Astrocyte of the cerebellum (primary cell): ENCODE results near the gene SAMD8.
"Not testable (repeated sequence)": the region's sequence is repeated elsewhere in the genome, so short reads cannot be mapped to it uniquely, and the experiment has no call there.

Experiments
- DNase-seq: peaks from one replicate; pipeline ENCODE4 v3.0.0-alpha.2; 2011; ENCODE audit warnings: low read depth
- H3K4me3 ChIP-seq: 2 replicates; pipeline ENCODE4 v1.5.1; 2011; ENCODE audit warnings: mild to moderate bottlenecking, low read depth, low read length, moderate library complexity
- in situ Hi-C: cut with HindIII; loops from 2 replicates; pipeline ENCODE4 v1.10.0; 2017; ENCODE audit warnings: low sequenced_read_pairs
- TF ChIP-seq, protein P1 (sequence below): IDR thresholded peaks from 2 replicates; pipeline ENCODE4 v1.5.1; 2012; ENCODE audit warnings: low read length, low read depth, moderate library complexity, mild to moderate bottlenecking; ENCODE audit errors: missing control alignments

The SAMD8 gene

DNA sequence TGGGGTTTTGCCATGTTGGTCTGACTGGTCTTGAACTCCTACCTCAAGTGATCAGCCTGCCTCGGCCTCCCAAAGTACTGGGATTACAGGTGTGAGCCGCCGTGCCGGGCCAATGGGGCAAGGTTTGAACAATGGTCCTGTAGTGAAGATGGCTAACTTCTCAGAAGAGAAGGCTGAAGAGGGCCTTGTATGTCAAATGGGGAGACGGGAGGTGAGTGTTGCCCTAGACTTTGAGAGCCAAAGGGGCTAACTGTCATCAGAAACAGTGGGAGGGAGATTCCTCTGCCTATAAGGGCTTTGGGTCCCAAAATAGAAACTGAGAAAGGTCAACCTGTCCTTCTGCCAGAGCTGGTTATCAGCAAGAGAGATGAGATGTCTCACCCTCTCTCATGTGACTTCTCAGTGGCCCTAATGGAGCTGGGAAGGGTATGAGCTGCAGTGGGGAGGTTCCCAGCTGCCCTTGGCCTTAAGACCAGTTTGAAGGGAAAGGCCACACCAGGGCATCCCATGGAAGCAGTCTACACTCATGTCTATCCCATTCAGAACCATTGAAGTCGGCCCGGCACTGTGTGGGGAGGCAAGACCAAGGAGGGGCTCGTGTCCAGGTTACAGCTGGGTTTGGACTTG is 1.3 kb upstream of the SAMD8 start:
- no peak for DNase-seq
- TF ChIP-seq, protein P1, sequence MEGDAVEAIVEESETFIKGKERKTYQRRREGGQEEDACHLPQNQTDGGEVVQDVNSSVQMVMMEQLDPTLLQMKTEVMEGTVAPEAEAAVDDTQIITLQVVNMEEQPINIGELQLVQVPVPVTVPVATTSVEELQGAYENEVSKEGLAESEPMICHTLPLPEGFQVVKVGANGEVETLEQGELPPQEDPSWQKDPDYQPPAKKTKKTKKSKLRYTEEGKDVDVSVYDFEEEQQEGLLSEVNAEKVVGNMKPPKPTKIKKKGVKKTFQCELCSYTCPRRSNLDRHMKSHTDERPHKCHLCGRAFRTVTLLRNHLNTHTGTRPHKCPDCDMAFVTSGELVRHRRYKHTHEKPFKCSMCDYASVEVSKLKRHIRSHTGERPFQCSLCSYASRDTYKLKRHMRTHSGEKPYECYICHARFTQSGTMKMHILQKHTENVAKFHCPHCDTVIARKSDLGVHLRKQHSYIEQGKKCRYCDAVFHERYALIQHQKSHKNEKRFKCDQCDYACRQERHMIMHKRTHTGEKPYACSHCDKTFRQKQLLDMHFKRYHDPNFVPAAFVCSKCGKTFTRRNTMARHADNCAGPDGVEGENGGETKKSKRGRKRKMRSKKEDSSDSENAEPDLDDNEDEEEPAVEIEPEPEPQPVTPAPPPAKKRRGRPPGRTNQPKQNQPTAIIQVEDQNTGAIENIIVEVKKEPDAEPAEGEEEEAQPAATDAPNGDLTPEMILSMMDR: no peak
- in situ Hi-C loops: no loop called here
- no peak overlapping the region for H3K4me3 ChIP-seq

DNA sequence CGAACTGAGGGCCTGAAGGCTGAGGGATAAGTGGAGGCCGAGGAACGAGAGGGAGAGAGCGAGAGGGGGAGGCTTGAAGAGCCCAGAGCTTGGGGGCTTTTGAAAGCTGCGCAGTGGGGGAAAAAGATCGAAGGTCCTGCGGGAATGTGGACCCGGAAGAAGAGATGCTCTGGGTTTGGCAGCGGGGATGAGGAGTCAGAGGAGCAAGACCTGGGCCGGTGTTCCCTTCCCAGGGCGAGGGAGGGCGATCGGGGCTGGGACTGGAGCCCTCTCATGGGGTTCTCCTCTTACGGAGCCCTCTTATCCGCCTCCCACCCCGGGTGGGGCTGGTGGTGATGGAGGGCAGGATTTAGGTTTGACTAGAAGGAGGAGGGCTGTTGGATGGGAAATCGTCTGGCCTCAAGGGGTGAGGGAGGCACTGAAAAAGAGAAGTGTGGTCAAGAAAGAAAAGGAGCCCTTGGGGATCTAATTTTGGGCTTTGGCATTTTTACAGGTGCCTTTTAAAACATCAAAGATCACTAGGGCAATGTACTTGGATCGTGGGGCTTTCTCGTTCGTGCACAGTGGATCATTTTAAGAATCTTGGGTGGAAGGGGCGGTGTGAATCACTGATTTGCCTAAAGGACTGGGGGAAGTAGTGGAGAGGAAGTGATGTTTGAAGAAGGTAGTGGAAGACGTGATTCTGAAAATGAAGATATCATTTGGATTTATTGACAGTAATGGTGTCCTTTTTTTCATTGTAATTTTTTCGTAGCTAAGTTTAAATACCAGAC is 637 bp downstream of the SAMD8 start:
- peak; percentile 23 for DNase-seq
- TF ChIP-seq, protein P1: no peak
- H3K4me3 ChIP-seq: peak overlapping the region; percentile 95
- in situ Hi-C loops: no loop called here

DNA sequence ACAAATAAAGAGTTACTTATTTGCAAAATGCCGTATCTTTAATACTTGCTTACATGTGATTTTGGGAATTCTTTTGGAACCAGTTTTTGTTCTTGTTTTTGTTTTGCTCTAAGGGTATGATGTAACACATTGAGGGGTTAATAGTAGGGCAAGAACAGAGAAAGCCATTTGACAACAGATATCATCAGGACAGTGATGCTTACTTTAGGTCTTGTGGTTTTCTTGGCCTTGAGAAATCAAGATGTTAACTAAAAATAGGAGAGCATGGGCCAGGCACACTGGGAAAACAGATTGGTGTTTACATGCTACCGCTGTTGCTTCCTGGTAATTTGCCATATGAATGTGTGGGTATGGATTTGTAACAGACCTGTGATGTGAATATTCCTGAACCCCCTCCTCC is 3.7 kb downstream of the SAMD8 start:
- in situ Hi-C loops: no loop called here
- TF ChIP-seq, protein P1: no peak
- no peak for DNase-seq
- no peak overlapping the region for H3K4me3 ChIP-seq

DNA sequence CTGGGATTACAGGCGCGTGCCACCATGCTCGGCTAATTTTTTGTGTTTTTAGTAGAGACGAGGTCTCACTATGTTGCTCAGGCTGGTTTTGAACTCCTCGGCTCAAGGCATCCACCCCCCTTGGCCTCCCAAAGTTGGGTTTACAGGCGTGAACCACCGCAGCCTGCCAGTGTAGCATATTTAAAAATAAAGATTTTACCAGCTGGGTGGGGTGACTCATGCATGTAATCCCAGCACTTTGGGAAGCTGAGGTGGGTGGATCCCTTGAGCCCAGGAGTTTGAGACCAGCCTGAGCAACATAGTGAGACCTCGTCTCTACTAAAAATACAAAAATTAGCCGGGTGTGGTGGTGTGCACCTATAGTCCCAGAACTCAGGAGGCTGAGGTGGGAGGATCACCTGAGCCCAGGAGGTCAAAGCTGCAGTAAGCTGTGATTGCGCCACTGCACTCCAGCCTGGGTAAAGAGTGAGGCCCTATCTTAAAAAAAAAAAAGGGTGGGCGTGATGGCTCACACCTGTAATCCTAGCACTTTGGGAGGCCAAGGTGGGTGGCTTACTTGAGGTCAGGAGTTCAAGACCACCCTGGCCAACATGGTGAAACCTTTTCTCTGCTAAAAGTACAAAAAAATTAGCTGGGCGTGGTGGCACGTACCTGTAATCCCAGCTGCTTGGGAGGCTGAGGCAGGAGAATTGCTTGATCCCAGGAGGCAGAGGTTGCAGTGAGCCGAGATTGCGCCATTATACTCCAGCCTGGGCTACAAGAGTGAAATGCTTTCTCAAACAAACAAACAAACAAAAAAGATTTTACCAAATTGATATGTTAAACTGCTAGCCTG is 5.7 kb downstream of the SAMD8 start:
- DNase-seq, H3K4me3 ChIP-seq, in situ Hi-C loops: not testable (repeated sequence)

- H3K4me3 ChIP-seq: no peak overlapping the region
- no peak for DNase-seq
- in situ Hi-C loops: no loop called here
- TF ChIP-seq, protein P1: no peak
Measured at GRCh38 chr10:75117995-75118394, 6.5 kb downstream of the SAMD8 start.

DNA sequence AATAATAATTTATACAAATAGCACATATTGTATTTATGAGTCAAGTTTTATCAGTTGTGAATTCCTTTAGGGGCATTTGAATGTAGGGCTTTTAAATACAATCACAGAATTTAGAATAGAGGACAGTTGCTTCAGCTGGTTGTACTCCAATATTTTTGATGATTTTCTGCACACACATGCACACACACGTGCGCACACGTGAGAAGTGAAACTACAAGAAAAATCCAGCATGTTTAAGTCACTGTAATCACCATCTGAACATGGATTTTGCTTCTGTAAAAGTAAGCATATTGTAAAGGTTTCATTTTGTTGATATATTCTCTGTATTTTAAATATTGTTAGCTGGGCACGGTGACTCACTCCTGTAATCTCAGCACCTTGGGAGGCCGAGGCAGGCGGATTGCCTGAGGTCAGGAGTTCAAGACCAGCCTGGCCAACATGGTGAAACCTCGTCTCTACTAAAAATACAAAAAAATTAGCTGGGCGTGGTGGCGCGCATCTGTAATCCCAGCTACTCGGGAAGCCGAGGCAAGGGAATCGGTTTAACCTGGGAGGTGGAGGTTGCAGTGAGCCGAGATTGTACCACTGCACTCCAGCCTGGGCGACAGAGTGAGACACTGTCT is 8.1 kb downstream of the SAMD8 start:
- in situ Hi-C loops, DNase-seq, H3K4me3 ChIP-seq: not testable (repeated sequence)

- in situ Hi-C loops: no loop called here
Measured at GRCh38 chr10:75121322-75121721, 9.9 kb downstream of the SAMD8 start.

More at GRCh38 chr10:75121322-75121721, 9.9 kb downstream of the SAMD8 start:
- TF ChIP-seq, protein P1: no peak
- H3K4me3 ChIP-seq: no peak overlapping the region
- DNase-seq: no peak
